Tongue (tissue), 2 donors: ENCODE data around the gene AP3M1. TPM values are rescaled to one million over a fixed set of nuclear protein-coding genes. Genes with fewer than 3 reads are reported as not detected.

Experiments used
- DNase-seq: peaks from one replicate; pipeline ENCODE4 v3.0.0-alpha.2; 2015
- total RNA-seq: library from RNA; depleted of rRNA; stranded (reverse); fragments of >200 nt; gene quantifications from one replicate; pipeline ENCODE4 v1.2.3, GENCODE V29; 2014

AP3M1 gene
- total RNA-seq, 1 donor from 2014 or later = 33.4 TPM

DNA sequence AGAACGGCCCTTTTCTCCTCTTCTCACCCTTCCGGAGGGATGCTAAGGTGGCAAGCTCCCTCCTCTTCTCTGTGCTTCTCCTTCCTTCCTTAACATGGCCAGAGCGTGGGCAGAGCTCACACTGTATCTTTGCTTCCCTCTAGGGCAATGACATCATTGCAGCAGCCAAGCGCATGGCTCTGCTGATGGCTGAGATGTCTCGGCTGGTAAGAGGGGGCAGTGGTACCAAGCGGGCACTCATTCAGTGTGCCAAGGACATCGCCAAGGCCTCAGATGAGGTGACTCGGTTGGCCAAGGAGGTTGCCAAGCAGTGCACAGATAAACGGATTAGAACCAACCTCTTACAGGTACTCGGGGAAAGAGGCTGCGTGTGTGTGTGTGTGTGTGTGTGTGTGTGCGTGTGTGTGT is 36.6 kb downstream of the AP3M1 start:
- no peak for DNase-seq

DNA sequence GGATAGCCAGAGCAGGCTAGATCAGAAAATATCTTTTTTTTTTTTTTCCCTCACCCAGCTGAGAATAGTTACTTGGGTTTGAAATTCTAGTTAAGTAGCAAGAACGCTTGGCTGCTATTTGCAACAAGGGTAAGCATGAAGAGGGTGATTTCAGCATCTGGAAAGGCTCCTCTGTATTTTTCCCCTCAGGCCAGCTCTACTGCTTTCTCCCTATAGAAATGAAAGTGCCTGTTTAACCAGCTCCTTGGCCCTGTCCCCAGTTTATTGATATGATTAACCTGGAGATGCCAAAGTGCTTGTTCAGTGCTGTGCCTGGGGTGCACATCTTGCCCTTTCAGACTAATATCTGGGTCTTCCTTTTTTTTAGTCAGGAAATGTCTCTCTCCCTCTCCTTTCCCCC is 37.1 kb downstream of the AP3M1 start:
- DNase-seq = peak; percentile 23

DNA sequence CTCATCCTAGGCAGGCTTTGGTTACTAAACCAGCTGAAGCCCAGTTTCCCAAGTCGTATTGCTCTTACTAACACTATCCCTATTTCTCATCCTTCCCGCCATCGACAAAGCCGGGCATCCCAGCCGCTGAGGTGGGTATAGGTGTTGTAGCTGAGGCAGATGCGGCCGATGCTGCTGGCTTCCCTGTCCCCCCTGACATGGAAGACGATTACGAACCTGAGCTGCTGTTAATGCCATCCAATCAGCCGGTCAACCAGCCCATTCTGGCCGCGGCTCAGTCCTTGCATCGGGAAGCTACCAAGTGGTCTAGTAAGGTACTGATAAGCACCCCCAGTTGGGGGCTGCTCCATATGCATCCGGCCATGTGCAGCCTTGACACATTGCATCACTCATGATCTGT is 38.8 kb downstream of the AP3M1 start:
- DNase-seq = no peak

DNA sequence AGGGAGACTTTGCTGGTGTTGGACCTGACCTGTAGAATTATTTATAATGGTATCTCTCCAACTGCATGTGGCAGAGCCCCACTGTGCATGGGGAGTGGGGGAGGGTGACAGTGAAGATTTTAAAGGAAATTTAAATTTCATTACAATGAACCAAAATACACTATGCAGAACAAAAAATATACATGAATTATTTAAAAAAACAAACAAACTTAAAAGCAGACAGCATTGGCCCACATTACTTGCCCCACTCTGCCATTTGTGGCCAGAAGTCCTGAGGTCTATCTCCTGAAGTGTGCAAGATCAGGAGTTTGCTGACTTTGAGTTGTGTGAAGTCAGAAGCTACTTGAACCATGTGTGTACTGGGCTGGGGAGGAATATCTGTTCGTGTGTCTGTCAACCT is 40.5 kb downstream of the AP3M1 start:
- DNase-seq = no peak

DNA sequence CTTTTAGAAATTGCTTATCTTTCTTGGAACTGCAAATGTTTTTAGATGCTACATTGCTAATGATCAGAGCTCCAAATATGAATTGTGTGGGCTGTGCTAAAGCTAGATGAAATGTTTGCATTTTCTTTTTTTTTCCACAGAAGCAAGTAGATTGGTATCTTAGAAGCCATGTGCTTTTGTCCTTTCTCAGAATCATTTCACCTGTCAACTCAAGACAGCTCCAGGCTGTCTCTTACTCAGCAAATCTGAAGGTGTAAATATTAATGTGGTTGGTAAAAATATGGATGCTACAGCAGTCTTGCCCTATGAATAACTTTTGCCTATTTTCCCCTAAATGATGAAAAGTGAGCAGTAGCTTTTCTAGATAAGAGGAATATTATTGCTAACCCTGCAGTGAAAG is 41.2 kb downstream of the AP3M1 start:
- DNase-seq = no peak

DNA sequence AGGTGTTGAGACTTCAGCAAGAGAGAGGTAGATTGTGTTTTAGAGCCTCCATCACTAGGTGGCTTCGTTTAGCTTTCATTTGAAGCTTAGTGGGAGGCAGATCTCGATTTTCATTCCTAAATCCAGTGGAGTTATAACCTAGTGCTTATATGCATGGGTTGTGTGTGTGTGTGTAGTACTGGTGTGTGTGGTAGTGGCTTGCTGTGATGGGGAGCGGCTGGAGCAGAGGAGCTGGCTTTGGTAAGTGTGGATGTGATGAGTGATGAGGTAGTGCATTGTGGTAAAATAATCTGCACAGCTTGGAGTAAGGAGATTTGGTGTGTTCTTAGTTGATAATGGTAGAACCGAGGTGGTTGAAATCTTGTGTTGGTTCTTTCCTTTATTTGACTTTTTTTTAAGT is 43.2 kb downstream of the AP3M1 start:
- no peak for DNase-seq

DNA sequence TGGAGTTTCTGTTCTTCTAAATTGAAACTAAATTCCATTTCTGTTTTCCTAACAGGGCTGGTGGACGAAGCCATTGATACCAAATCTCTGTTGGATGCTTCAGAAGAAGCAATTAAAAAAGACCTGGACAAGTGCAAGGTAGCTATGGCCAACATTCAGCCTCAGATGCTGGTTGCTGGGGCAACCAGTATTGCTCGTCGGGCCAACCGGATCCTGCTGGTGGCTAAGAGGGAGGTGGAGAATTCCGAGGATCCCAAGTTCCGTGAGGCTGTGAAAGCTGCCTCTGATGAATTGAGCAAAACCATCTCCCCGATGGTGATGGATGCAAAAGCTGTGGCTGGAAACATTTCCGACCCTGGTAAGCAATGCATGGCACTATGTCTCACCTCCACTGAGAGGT is 45.6 kb downstream of the AP3M1 start:
- no peak for DNase-seq

DNA sequence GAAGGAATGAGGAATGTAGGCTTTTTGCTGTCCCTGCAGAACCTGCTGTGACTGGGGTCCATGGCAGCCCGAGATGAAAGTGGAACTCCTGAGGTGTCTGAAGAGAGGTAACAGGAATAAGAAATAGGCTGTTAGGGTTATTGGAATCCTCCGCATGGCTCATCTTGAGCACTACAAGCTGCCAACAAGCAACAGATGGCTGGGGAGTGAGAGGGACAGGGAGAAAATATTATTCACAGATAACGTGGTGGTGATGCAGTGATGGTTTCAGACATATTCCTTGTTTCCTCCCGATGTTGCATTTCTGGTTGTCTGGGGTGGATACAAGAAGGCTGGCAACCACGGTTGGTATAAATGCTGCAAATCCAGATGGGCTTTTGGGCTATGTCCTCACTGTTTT is 46.1 kb downstream of the AP3M1 start:
- DNase-seq = no peak

DNA sequence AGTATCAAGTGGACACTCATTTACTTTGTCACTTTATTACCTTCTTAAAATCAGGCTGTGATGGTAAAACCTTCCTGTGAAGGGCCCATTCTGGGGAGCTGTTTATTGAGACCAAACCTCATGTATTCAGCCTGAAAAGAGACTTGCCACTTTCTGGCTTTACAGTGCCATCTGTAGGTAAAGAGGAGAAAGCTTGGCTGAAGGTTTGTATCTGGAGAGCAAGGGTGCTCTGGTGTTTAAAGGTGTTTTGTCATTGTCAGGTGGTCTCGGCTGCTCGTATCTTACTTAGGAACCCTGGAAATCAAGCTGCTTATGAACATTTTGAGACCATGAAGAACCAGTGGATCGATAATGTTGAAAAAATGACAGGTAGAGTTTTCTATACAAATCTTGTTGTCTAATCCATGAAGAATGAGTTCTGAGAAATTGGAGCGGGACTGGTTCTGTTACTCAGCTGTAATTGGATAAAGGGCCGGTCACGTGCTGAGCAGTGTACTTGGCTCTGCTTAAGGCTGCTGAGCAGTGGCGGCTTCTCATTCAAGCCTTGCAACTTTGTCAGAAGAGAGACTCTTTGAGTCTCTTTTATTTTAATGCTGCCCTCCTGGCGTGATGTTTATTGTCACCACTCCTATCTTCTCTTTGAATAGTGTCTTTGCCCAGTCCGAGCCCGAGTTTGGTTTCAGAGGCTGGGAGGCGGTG is 46.9 kb downstream of the AP3M1 start:
- no peak for DNase-seq

DNA sequence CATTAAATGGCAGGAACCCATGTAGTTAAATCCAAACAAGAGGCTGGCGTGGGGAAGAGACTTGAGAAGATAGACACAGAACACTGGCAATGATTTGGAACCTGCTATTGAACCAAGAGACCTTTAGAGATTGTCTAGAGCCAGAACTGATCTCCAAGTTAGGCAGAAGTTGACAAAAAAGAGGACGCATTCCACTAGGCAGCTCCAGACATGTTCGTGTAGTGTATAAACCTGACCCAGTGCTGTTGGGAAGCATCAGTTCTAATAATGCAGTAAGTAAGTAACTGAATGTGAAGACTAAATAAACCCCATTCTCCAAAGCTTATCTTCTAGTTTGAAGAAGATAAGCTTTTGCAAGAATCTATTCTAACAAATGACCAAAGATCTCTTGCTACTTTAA is 50.8 kb downstream of the AP3M1 start:
- peak; percentile 21 for DNase-seq

DNA sequence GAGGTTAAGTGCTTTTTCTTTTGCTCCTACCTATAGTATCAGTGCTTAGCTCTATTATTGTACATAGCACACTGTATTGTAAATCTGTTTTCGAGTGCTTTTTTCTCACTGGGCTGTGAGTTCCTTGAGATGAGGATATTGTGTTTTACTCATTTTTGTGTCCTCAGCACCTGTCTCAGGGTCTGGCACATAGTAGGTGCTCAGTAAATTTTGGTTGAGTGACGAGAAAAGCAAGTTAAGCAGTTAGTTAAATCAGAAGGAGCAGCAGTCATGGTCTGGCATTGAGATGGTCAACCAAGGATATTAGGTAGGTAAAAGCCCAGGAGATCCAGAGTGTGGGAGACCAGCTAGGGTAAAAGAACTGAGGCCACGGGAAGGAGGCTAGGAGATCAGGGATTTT is 51.2 kb downstream of the AP3M1 start:
- DNase-seq = no peak

DNA sequence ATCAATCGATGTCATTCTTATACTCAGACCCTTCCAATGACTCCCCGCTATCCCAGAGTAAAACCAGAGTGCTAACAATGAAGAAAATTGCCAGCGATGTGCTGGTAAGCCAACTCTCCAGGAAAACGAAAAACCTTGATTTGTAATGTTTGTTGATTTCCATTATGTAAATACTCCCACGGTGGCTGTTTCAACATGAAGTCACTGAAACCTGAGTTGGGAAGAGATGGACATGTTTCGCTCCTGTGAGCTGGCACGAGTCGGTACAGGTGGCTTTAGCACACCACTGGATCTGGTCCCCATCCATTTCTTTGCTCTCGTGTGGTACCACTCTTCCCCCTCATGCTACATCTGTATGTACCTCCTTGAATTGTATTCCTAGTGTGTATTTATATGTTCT is 52.9 kb downstream of the AP3M1 start:
- DNase-seq = no peak

DNA sequence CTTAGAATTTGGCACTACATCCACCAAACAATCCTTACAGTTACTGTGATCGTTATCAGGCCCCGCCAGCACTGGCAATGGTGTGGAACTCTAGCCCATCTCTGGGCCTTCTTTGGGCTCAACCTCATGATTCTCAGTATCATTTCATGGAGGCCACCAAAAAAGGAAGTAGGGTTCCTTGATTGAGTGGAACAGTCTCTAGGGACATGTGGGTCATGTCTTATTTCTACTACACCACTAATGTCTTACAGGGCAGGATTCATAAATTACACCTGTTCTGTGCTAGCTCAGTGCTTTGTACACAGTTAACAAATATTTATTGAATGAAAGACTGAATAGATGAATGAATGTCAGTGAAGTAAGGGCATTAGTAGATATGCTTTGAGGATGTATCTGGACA is 53.9 kb downstream of the AP3M1 start:
- no peak for DNase-seq

DNA sequence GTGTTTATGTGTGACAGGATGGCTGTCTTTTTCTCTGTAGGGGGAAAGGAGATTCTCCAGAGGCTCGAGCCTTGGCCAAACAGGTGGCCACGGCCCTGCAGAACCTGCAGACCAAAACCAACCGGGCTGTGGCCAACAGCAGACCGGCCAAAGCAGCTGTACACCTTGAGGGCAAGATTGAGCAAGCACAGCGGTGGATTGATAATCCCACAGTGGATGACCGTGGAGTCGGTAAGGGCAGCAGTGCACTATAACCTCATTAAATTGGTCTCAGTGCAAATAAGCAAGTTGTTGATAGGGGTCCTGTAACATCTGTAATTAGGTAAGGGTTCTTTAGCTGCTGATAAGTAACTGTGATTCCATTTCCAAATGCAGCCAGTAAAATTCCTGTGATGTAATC is 56.4 kb downstream of the AP3M1 start:
- DNase-seq = no peak

DNA sequence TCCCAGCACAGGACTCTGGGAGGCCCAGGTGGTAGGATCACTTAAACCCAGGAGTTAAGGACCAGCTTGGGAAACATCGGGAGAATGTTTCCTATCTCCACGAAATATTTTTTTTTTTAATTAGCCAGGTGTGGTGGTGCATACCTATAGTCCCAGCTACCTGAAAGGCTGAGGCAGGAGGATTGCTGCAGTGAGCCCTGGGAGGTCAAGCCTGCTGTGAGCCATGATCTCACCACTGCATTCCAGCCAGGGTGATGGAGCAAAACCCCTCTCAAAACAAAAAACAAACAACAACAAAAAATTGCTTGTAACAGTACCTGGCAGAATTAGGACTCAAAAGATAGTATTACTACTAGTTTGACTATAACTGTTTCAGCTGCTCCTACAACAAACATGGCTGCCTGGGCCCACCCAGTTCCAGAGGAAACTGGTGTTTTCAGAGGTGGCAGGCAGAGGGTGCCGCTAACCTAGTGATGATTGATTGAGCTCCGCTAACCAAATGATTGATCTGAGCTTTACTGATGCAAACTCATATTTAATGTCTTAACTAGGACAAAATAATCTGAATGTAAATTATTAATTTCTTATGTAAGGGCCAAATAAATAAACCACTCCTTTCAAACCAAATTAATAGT is 57.0 kb downstream of the AP3M1 start:
- no peak for DNase-seq

DNA sequence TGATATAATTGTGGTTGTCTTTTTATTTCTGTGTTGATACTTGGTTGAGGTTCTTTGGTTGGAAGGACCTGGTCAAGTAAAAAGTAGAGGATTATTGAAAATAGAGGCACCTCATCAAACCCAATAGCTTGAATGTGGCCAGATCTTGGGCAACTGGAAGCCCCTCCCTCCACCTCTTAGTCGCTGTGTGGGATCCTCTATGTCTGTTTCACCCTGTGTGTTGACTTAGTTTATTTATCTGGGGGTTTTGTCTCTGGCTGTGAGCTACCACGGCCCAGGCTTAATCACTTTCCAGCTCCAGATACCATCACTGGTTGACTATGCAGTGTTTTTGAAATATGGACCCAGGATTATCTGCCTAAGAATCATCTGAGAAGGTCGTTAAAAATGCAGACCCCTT is 58.3 kb downstream of the AP3M1 start:
- no peak for DNase-seq

DNA sequence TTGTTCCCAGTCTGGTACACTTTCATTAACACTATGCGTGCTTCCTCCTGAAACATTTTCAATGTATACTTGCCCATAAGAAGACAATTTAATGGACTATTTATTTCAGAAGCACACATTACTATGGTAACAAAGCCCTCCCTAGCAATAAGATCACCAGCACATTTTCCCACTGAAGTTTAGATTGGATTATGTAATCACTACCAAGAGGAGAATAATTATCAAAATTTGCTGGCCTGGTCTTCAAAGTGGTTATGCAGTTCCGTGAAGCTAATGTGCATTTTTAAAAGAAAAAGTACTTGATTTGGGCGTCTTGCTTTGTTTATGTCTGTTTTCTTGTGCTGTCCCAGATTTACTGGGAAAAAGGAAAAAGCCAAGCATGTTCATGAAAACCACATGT is 61.9 kb downstream of the AP3M1 start:
- no peak for DNase-seq

DNA sequence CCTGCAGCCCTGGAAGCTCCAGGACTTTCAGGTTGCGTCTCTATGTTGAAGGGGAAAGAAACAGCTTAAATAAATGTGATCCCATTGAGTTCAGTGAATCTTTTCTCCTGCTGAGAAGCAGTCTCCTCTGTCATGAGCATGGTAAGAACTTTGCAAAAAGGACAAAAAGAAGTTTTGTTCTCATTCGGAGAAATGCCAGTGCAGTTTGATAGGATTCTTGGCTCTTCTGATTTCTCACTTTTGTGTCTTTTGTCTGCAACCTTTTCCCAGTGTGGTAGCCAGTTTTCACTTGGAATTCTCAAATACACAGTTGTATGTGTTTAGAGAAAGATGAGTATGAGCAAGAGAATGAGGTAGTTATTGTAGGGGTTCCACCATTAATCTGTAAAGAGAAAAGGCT is 64.3 kb downstream of the AP3M1 start:
- no peak for DNase-seq

DNA sequence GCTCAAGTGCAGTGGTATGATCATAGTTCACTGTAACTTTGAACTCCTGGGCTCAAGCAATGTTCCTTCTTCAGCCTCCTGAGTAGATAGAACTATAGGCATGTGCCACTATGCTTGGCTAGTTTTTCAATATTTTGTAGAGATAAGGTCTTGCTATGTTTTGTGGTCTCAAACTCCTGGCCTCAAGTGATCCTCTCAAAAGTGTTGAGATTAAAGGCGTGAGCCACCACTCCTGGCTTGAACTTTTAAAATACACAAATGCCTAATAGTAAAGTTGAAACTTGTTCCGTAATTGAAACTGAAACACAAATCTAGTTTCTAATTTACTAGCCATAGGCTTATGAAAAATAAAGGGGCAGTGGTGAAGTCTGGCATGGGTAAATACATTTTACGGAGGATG is 65.7 kb downstream of the AP3M1 start:
- DNase-seq = no peak

DNA sequence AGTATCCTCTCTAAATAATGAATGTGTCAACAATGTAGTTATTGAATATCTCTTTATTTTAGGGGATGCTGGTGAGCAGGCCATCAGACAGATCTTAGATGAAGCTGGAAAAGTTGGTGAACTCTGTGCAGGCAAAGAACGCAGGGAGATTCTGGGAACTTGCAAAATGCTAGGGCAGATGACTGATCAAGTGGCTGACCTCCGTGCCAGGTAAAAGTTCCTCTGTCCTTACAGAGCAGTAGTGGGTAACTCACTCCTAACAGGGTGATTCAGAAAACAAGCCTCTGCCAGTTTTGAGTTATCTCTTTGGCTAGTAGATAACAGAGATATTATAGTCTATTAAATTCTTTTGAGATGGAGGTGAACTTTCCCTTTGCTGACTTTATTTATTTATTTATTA is 67.3 kb downstream of the AP3M1 start:
- DNase-seq = no peak

DNA sequence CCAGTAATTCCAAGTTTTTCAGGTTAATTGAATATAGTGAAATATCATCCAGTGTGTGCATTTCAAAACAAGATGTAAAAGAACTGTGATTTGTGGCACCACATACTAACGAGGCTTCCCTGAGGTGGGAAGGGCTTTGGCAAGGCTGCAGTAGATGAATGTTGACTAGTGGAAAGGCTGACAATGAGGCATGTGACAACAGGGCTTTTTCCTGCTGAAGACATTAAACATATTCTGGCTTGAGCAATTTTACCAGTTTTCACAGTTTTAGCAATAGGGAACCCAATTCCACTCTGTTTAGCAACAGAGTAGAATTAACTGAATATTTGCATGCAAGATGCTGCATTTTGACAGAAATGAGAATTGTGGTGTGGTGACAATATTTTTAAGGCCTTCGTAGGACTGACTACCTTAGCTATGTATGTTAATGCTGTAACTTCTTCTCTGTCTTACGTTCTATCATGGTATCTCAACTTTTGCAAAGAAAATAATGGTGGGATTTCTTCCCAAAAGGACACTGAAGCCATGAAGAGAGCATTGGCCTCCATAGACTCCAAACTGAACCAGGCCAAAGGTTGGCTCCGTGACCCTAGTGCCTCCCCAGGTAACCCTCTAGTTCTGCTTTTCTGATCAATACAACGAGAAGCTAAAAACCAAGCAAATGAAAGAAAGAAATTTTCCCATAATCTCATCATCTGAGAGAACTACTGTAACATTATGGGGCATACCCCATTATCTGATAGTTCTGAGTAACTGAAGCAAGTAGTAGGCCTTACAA is 68.5 kb downstream of the AP3M1 start:
- DNase-seq = no peak

DNA sequence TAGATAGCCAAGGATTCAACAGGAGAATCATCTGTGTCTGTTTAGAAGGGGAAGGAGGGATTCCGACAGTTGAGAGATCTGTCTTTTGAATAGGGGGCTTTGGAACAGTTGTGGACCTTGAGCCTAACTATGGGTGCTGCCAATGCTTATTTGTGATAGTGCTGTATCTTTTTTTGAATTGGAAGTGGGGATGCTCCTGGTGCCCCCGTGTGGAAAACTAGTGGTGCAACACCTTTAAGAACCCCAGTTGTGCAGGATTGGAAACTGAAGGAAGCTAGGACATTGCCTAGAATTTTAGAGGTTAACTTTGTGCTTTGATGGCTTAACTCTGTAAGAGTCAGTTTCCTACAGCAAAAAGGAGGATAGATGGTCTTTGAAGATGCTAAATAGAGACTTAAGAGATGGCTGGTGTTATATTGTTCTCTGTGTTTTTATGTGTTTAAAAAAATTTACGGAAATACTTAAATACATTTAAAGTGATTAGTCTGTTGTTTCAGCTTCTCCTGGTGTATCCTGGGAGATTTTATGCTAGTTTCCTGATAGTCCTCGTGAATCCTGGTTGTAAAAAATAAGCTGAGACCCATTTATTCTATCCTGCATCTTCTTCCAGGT is 69.3 kb downstream of the AP3M1 start:
- peak; percentile 77 for DNase-seq

DNA sequence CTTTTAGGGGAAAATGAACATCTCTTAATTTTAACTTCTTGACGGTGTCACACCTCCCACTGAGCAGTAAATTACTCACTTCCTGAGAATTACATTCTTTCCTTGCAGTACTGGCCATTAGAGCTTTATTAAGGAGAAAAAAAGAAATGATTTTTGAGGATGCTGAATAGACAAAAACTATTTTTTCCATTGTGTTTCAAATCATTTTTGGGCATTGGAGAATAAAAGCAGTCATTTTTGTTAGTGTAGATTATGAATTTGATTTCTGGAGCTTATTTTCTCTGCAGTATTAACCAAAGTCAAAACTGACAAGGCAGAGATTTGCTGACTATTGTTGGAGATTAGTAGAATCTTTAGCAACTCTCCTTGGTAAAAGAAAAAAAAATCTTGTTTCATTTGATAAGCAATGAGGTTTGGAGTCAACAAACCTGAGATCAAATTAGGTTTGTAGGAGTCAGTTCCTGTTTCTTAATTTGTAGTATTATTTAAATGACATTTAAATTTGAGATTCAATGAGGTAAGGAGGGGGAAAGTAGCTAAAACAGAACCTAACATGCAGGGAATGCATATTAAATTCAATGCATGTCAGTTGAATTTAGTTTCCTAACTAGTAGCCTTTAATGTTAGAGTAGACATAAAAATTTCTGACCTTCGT is 70.6 kb downstream of the AP3M1 start:
- DNase-seq = no peak
